Activated naive CD8-positive, alpha-beta T cell treated with anti-CD3 and anti-CD28 coated beads for 36 hours (primary cell): ENCODE results near the gene FARSA. TPM values are rescaled to one million over a fixed set of nuclear protein-coding genes. Genes with fewer than 3 reads are reported as not detected.
"Not testable (repeated sequence)": the region's sequence is repeated elsewhere in the genome, so short reads cannot be mapped to it uniquely, and the experiment has no call there.

Experiments
- DNase-seq: peaks from one replicate; pipeline ENCODE4 v3.0.0; 2021
- H3K27ac Mint-ChIP-seq: one replicate; pipeline ENCODE4 v1.8.0; 2022; ENCODE audit warnings: mild to moderate bottlenecking, moderate library complexity, mixed read lengths
- H3K27me3 Mint-ChIP-seq: one replicate; pipeline ENCODE4 v1.8.0; 2022; ENCODE audit warnings: mild to moderate bottlenecking, mixed read lengths
- H3K36me3 Mint-ChIP-seq: one replicate; pipeline ENCODE4 v1.8.0; 2021; ENCODE audit warnings: mild to moderate bottlenecking, mixed read lengths
- H3K4me1 Mint-ChIP-seq: one replicate; pipeline ENCODE4 v1.8.0; 2021; ENCODE audit warnings: mixed read lengths
- H3K4me3 Mint-ChIP-seq: one replicate; pipeline ENCODE4 v1.8.0; 2022; ENCODE audit warnings: mild to moderate bottlenecking, moderate library complexity, mixed read lengths
- H3K9me3 Mint-ChIP-seq: one replicate; pipeline ENCODE4 v1.8.0; 2022; ENCODE audit warnings: mixed read lengths
- total RNA-seq, 2 experiments: library from RNA; stranded (reverse); gene quantifications; one replicate each; pipeline ENCODE4 v1.2.3, GENCODE V29; 2021

Gene FARSA
- total RNA-seq, 2 experiments from 2014 or later, result 166 to 167 TPM

GRCh38 chr19:12893582-12893981 lies 39.9 kb downstream of the FARSA start:
- peaks cover 19% of the 10 kb centered on the region for H3K4me1 Mint-ChIP-seq
- H3K4me3 Mint-ChIP-seq, result no peak overlapping the region
- peaks cover 16% of the 10 kb centered on the region for H3K36me3 Mint-ChIP-seq
- no peaks in the 10 kb centered on the region for H3K9me3 Mint-ChIP-seq
- DNase-seq, result no peak
- no peak overlapping the region for H3K27ac Mint-ChIP-seq
- no peaks in the 10 kb centered on the region for H3K27me3 Mint-ChIP-seq

- H3K4me3 Mint-ChIP-seq, result peak overlapping the region; percentile 97
- peaks cover 16% of the 10 kb centered on the region for H3K36me3 Mint-ChIP-seq
- DNase-seq, result peak; percentile 40
- no peaks in the 10 kb centered on the region for H3K27me3 Mint-ChIP-seq
- H3K9me3 Mint-ChIP-seq, result no peaks in the 10 kb centered on the region
- H3K4me1 Mint-ChIP-seq, result peaks cover 19% of the 10 kb centered on the region
- peak overlapping the region; percentile 94 for H3K27ac Mint-ChIP-seq
Measured at GRCh38 chr19:12891553-12892021, 41.9 kb downstream of the FARSA start.

GRCh38 chr19:12890787-12891552 lies 42.5 kb downstream of the FARSA start, which contains the start of gene GCDH:
Gene GCDH, plus strand, starts transcription at chr19:12891160. Its CDS starts 145 bp downstream, at chr19:12891305.
- Mint-ChIP-seq H3K27me3 (no peaks in the 10 kb centered on the region), H3K4me1 (peaks cover 23% of the 10 kb centered on the region), H3K36me3 (peaks cover 16% of the 10 kb centered on the region), H3K4me3 (peak within 1 kb of the TSS; percentile 97), H3K9me3 (no peaks in the 10 kb centered on the region), H3K27ac (peak within 1 kb of the TSS; percentile 94)
- DNase-seq, result peak; percentile 95

- H3K9me3 Mint-ChIP-seq, DNase-seq, H3K27me3 Mint-ChIP-seq: not testable (repeated sequence)
- peak overlapping the region; percentile 97 for H3K4me3 Mint-ChIP-seq
- H3K4me1 Mint-ChIP-seq, result peaks cover 24% of the 10 kb centered on the region
- peaks cover 16% of the 10 kb centered on the region for H3K36me3 Mint-ChIP-seq
- H3K27ac Mint-ChIP-seq, result peak overlapping the region; percentile 94
Measured at GRCh38 chr19:12890299-12890786, 43.2 kb downstream of the FARSA start.

GRCh38 chr19:12888006-12888603 lies 45.4 kb downstream of the FARSA start:
- Mint-ChIP-seq H3K27ac (no peak overlapping the region), H3K36me3 (peaks cover 4% of the 10 kb centered on the region), H3K27me3 (no peaks in the 10 kb centered on the region)

GRCh38 chr19:12886969-12887747 lies 46.4 kb downstream of the FARSA start, which contains the start of gene KLF1:
Gene KLF1, minus strand, starts transcription at chr19:12887201. Its CDS starts 61 bp downstream, at chr19:12887140.
- Mint-ChIP-seq H3K4me3 (peak within 1 kb of the TSS; percentile 64), H3K27me3 (no peaks in the 10 kb centered on the region), H3K36me3 (peaks cover 4% of the 10 kb centered on the region), H3K9me3 (peaks cover 4% of the 10 kb centered on the region), H3K27ac (peak within 1 kb of the TSS; percentile 58), H3K4me1 (peaks cover 27% of the 10 kb centered on the region)
- DNase-seq, result no peak

More at GRCh38 chr19:12888006-12888603, 45.4 kb downstream of the FARSA start:
- H3K4me3 Mint-ChIP-seq, result no peak overlapping the region
- DNase-seq, result no peak
- peaks cover 27% of the 10 kb centered on the region for H3K4me1 Mint-ChIP-seq
- peaks cover 4% of the 10 kb centered on the region for H3K9me3 Mint-ChIP-seq

GRCh38 chr19:12886651-12886968 lies 46.9 kb downstream of the FARSA start:
- Mint-ChIP-seq H3K27ac (peak overlapping the region; percentile 58), H3K4me1 (peaks cover 25% of the 10 kb centered on the region), H3K27me3 (no peaks in the 10 kb centered on the region), H3K4me3 (peak overlapping the region; percentile 64), H3K9me3 (peaks cover 4% of the 10 kb centered on the region), H3K36me3 (peaks cover 4% of the 10 kb centered on the region)
- DNase-seq, result no peak

- Mint-ChIP-seq H3K27me3 (no peaks in the 10 kb centered on the region), H3K27ac (peak overlapping the region; percentile 58), H3K4me1 (peaks cover 23% of the 10 kb centered on the region), H3K4me3 (peak overlapping the region; percentile 64), H3K9me3 (peaks cover 4% of the 10 kb centered on the region), H3K36me3 (peaks cover 2% of the 10 kb centered on the region)
- no peak for DNase-seq
Measured at GRCh38 chr19:12885749-12886650, 47.5 kb downstream of the FARSA start.

- DNase-seq, result peak; percentile 96
- Mint-ChIP-seq H3K4me1 (peaks cover 24% of the 10 kb centered on the region), H3K27ac (peak overlapping the region; percentile 88), H3K9me3 (peaks cover 4% of the 10 kb centered on the region), H3K4me3 (peak overlapping the region; percentile 83), H3K27me3 (no peaks in the 10 kb centered on the region), H3K36me3 (peaks cover 2% of the 10 kb centered on the region)
Measured at GRCh38 chr19:12884926-12885748, 48.4 kb downstream of the FARSA start.

- no peaks in the 10 kb centered on the region for H3K27me3 Mint-ChIP-seq
- no peak for DNase-seq
- H3K27ac Mint-ChIP-seq, result peak overlapping the region; percentile 88
- H3K4me3 Mint-ChIP-seq, result peak overlapping the region; percentile 83
- peaks cover 28% of the 10 kb centered on the region for H3K4me1 Mint-ChIP-seq
- peaks cover 2% of the 10 kb centered on the region for H3K36me3 Mint-ChIP-seq
- H3K9me3 Mint-ChIP-seq, result peaks cover 4% of the 10 kb centered on the region
Measured at GRCh38 chr19:12884627-12884925, 48.9 kb downstream of the FARSA start.

GRCh38 chr19:12884202-12884601 lies 49.3 kb downstream of the FARSA start:
- H3K27ac Mint-ChIP-seq, result no peak overlapping the region
- peaks cover 2% of the 10 kb centered on the region for H3K36me3 Mint-ChIP-seq
- no peak overlapping the region for H3K4me3 Mint-ChIP-seq
- peaks cover 4% of the 10 kb centered on the region for H3K9me3 Mint-ChIP-seq
- no peaks in the 10 kb centered on the region for H3K27me3 Mint-ChIP-seq
- DNase-seq, result no peak
- H3K4me1 Mint-ChIP-seq, result peaks cover 28% of the 10 kb centered on the region

- peaks cover 4% of the 10 kb centered on the region for H3K9me3 Mint-ChIP-seq
- H3K4me3 Mint-ChIP-seq, result peak overlapping the region; percentile 91
- DNase-seq, result no peak
- peak overlapping the region; percentile 85 for H3K27ac Mint-ChIP-seq
- peaks cover 28% of the 10 kb centered on the region for H3K4me1 Mint-ChIP-seq
- H3K27me3 Mint-ChIP-seq, result no peaks in the 10 kb centered on the region
- peaks cover 5% of the 10 kb centered on the region for H3K36me3 Mint-ChIP-seq
Measured at GRCh38 chr19:12882589-12882988, 50.9 kb downstream of the FARSA start.

GRCh38 chr19:12881172-12881808 lies 52.2 kb downstream of the FARSA start, which contains the start of gene DNASE2:
Gene DNASE2, minus strand, starts transcription at chr19:12881449. Its CDS starts 74 bp downstream, at chr19:12881375.
- no peaks in the 10 kb centered on the region for H3K27me3 Mint-ChIP-seq
- peak within 1 kb of the TSS; percentile 85 for H3K27ac Mint-ChIP-seq
- peak; percentile 93 for DNase-seq

More at GRCh38 chr19:12881172-12881808, 52.2 kb downstream of the FARSA start, which contains the start of gene DNASE2:
- peaks cover 4% of the 10 kb centered on the region for H3K9me3 Mint-ChIP-seq
- H3K4me3 Mint-ChIP-seq, result peak within 1 kb of the TSS; percentile 91
- peaks cover 25% of the 10 kb centered on the region for H3K4me1 Mint-ChIP-seq
- H3K36me3 Mint-ChIP-seq, result peaks cover 7% of the 10 kb centered on the region
